OCI-LY7 (cell line): ENCODE data around the gene TAF8. TPM values are rescaled to one million over a fixed set of nuclear protein-coding genes. Genes with fewer than 3 reads are reported as not detected.

Experiments
- BruUV-seq: library from RNA; stranded (reverse); fragments of 400-500 nt; replicated peaks from 2 replicates; lab custom pipeline; 2021; lab: Mats Ljungman, UMichigan
- CTCF ChIA-PET: fragments of 300-600 bp; sonication (Branson Sonifier 250); formaldehyde crosslinking; loops from one replicate; lab custom pipeline; 2022; ENCODE audit warnings: antibody characterized with exemption; ENCODE audit not compliant: unreplicated experiment; lab: Charles Lee
- POLR2A ChIA-PET: fragments of 300-600 bp; sonication (Branson Sonifier 250); formaldehyde crosslinking; loops from one replicate; lab custom pipeline; 2022; ENCODE audit warnings: antibody characterized with exemption; lab: Charles Lee
- DNase-seq: peaks from one replicate; pipeline ENCODE4 v3.0.0-alpha.2; 2015; ENCODE audit warnings: low spot score
- H2AFZ ChIP-seq: fragments of 200-600 bp; sonication (generic), shearing (Covaris generic); 2 replicates; pipeline ENCODE4 v1.6.1; 2014; ENCODE audit warnings: mild to moderate bottlenecking, antibody characterized with exemption, low read length, moderate library complexity
- H3K27ac ChIP-seq: fragments of 200-600 bp; sonication (generic); 2 replicates; pipeline ENCODE4 v1.5.1; 2014; ENCODE audit warnings: mixed run types, low read depth, mild to moderate bottlenecking, moderate library complexity, low read length, inconsistent platforms; ENCODE audit not compliant: poor library complexity, severe bottlenecking
- H3K36me3 ChIP-seq: fragments of 200-600 bp; sonication (generic); 2 replicates; pipeline ENCODE4 v1.6.1; 2014; ENCODE audit warnings: mild to moderate bottlenecking, antibody characterized with exemption, low read length, moderate library complexity, mixed read lengths; ENCODE audit not compliant: insufficient read depth
- H3K4me1 ChIP-seq: fragments of 200-600 bp; sonication (generic); 2 replicates; pipeline ENCODE4 v1.5.1; 2014; ENCODE audit warnings: mild to moderate bottlenecking, low read length; ENCODE audit not compliant: insufficient read depth, poor library complexity, severe bottlenecking
- H3K4me2 ChIP-seq: fragments of 200-600 bp; sonication (generic); 2 replicates; pipeline ENCODE4 v1.6.1; 2014; ENCODE audit warnings: mild to moderate bottlenecking, low read length
- H3K4me3 ChIP-seq: fragments of 200-600 bp; sonication (generic); 2 replicates; pipeline ENCODE4 v1.5.1; 2014; ENCODE audit warnings: mild to moderate bottlenecking, low read depth, low read length; ENCODE audit not compliant: poor library complexity, severe bottlenecking
- H3K79me2 ChIP-seq: fragments of 200-600 bp; sonication (generic); 2 replicates; pipeline ENCODE4 v1.6.1; 2016; ENCODE audit warnings: low read depth, mild to moderate bottlenecking, low read length, moderate library complexity, mixed read lengths; ENCODE audit not compliant: insufficient read depth
- H3K9me2 ChIP-seq: fragments of 200-600 bp; sonication (generic); 2 replicates; pipeline ENCODE4 v1.6.1; 2016; ENCODE audit warnings: mild to moderate bottlenecking, low read length, mixed read lengths; ENCODE audit not compliant: insufficient read depth
- H3K9me3 ChIP-seq: fragments of 200-600 bp; sonication (generic); 2 replicates; pipeline ENCODE4 v1.6.1; 2014; ENCODE audit warnings: mild to moderate bottlenecking, mixed run types, low read length, mixed read lengths
- H4K20me1 ChIP-seq: fragments of 200-600 bp; sonication (generic); 2 replicates; pipeline ENCODE4 v1.6.1; 2014; ENCODE audit warnings: mild to moderate bottlenecking, antibody characterized with exemption, low read length, moderate library complexity, mixed read lengths; ENCODE audit not compliant: insufficient read depth
- CTCF ChIP-seq: fragments of 200-600 bp; sonication (generic); conservative IDR thresholded peaks from 2 replicates; pipeline ENCODE4 v1.5.1; 2014; ENCODE audit warnings: mild to moderate bottlenecking, antibody characterized with exemption, low read length, moderate library complexity, mixed read lengths
- EZH2phosphoT487 ChIP-seq: fragments of 200-600 bp; sonication (generic); IDR thresholded peaks from 2 replicates; pipeline ENCODE4 v1.6.1; 2018; ENCODE audit warnings: low read depth, borderline replicate concordance, mild to moderate bottlenecking, mixed run types, antibody characterized with exemption, low read length, moderate library complexity, mixed read lengths
- intact Hi-C: fragments of 100-400 bp; cut with micrococcal nuclease; formaldehyde crosslinking; loops from one replicate; pipeline ENCODE4 v1.10.0; 2022; ENCODE audit not compliant: unreplicated experiment
- total RNA-seq, 2 experiments: library from RNA; depleted of rRNA in 1 of 2; stranded (reverse); fragments of >200 nt in 1 of 2; shearing (Covaris generic) in 1 of 2; gene quantifications; 2 replicates each; pipeline ENCODE4 v1.2.3, GENCODE V29; 2014 to 2022

Gene TAF8
- total RNA-seq, 2 experiments from 2014 or later: 35.1 to 47.8 TPM

GRCh38 chr6:42123379-42124103 is 73.2 kb downstream of the TAF8 start:
- ChIA-PET POLR2A (no interaction called here), CTCF (no interaction called here)
- Histone ChIP-seq H3K9me2 (no peaks in the 10 kb centered on the region), H3K27ac (no peak overlapping the region), H3K79me2 (no peaks in the 10 kb centered on the region), H4K20me1 (no peaks in the 10 kb centered on the region), H3K4me2 (no peak overlapping the region), H3K36me3 (no peaks in the 10 kb centered on the region), H3K4me1 (no peaks in the 10 kb centered on the region), H3K9me3 (no peaks in the 10 kb centered on the region), H2AFZ (no peak overlapping the region), H3K4me3 (no peak overlapping the region)
- no TSS peak for BruUV-seq
- no peak for DNase-seq
- TF ChIP-seq CTCF: no peak
- no peak for TF ChIP-seq EZH2phosphoT487
- intact Hi-C loops: no loop called here

- Histone ChIP-seq H3K9me3 (no peaks in the 10 kb centered on the region), H3K4me1 (no peaks in the 10 kb centered on the region), H4K20me1 (no peaks in the 10 kb centered on the region), H2AFZ (no peak overlapping the region), H3K36me3 (no peaks in the 10 kb centered on the region), H3K27ac (no peak overlapping the region), H3K79me2 (no peaks in the 10 kb centered on the region), H3K4me3 (no peak overlapping the region), H3K9me2 (no peaks in the 10 kb centered on the region), H3K4me2 (no peak overlapping the region)
- TF ChIP-seq EZH2phosphoT487 (no peak), CTCF (no peak)
- DNase-seq: no peak
- intact Hi-C loops: no loop called here
- BruUV-seq: no TSS peak
- ChIA-PET POLR2A (no interaction called here), CTCF (no interaction called here)
Observed at GRCh38 chr6:42124223-42124836, 74.0 kb downstream of the TAF8 start.

DNA sequence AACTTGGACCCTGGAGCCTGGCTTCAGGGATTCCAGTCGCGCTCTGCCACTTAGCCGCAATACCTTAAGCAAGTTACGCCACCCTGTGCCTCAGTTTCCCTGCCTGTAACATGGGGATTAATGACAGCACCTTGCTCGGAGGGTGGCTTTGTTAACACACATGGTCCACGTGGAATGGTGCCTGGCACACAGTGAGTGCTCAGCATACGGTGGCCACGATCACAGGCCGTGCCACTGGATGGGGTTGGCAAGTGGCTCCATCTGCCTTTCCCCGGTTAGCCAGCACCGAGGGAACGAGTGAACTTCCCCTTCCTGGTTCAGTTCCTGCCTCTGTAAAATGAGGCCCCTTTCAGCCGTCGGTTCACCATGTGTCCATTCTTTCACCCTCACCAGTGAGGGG is 74.9 kb downstream of the TAF8 start:
- CTCF ChIA-PET: no interaction called here
- POLR2A ChIA-PET: no interaction called here
- Histone ChIP-seq H3K9me3 (no peaks in the 10 kb centered on the region), H3K27ac (no peak overlapping the region), H3K79me2 (no peaks in the 10 kb centered on the region), H3K4me3 (no peak overlapping the region), H4K20me1 (no peaks in the 10 kb centered on the region), H3K36me3 (no peaks in the 10 kb centered on the region), H3K4me1 (no peaks in the 10 kb centered on the region), H3K4me2 (no peak overlapping the region), H2AFZ (no peak overlapping the region), H3K9me2 (no peaks in the 10 kb centered on the region)
- no TSS peak for BruUV-seq
- intact Hi-C loops: no loop called here
- no peak for DNase-seq
- TF ChIP-seq CTCF: no peak
- TF ChIP-seq EZH2phosphoT487: no peak
